ENCODE results near the gene DAND5.

Gene DAND5

DNA sequence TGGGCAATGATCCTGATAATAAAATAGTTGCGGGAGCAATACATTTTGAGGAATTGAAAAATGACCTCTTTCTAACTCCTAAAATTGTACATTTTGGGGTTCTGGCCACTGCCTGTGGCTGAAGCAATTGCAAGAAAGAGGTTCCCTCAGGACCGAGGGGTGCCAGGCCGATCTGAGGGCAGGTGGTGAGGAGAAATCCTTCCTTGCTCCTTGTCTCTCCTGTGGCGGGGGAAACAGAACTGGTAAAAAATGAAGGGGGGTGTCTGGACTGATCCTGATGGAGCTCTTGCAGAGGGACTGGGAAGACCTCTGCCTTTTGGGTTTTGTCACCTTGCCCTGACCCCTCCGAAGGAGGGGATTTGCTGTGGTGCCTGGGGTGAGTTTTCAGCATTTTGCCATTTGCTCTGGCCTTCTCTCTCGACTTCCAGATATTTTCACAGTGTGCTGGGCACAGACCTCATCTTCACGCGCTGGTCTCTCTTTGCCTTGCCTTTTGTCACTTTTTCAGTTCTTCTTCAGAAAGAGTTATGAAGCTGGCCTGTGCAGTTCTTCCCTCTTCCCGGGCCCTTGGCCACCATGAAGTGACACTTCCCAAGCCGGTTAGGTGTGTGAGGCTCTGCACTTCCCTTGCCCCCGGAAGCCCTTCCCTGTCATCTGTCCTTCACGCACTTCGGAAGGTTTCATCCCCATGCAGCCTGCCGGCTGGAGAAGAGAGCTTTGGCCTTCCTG is 48.1 kb downstream of the DAND5 start:
- Mint-ChIP-seq H3K36me3 (ENCODE audit: low read depth) (no peaks in the 10 kb centered on the region), H3K9me3 (no peaks in the 10 kb centered on the region), H3K27me3 (peaks cover 66% of the 10 kb centered on the region), H3K4me1 (ENCODE audit: low read depth) (peaks cover 29% of the 10 kb centered on the region), H3K27ac (no peak overlapping the region), H3K4me3 (no peak overlapping the region)
- intact Hi-C loops (cut with micrococcal nuclease): no loop called here

GRCh38 chr19:13018035-13018914 is 48.9 kb downstream of the DAND5 start:
- H3K36me3 Mint-ChIP-seq (ENCODE audit: low read depth): no peaks in the 10 kb centered on the region
- no peak overlapping the region for H3K27ac Mint-ChIP-seq
- H3K9me3 Mint-ChIP-seq: no peaks in the 10 kb centered on the region
- peaks cover 63% of the 10 kb centered on the region for H3K27me3 Mint-ChIP-seq
- H3K4me3 Mint-ChIP-seq: no peak overlapping the region
- intact Hi-C loops (cut with micrococcal nuclease): no loop called here
- peaks cover 27% of the 10 kb centered on the region for H3K4me1 Mint-ChIP-seq (ENCODE audit: low read depth)

- Mint-ChIP-seq H3K9me3 (no peaks in the 10 kb centered on the region), H3K36me3 (ENCODE audit: low read depth) (no peaks in the 10 kb centered on the region), H3K4me3 (no peak overlapping the region), H3K4me1 (ENCODE audit: low read depth) (peaks cover 23% of the 10 kb centered on the region), H3K27me3 (peaks cover 62% of the 10 kb centered on the region), H3K27ac (no peak overlapping the region)
- intact Hi-C loops (cut with micrococcal nuclease): no loop called here
Measured at GRCh38 chr19:13019332-13019731, 50.0 kb downstream of the DAND5 start.

DNA sequence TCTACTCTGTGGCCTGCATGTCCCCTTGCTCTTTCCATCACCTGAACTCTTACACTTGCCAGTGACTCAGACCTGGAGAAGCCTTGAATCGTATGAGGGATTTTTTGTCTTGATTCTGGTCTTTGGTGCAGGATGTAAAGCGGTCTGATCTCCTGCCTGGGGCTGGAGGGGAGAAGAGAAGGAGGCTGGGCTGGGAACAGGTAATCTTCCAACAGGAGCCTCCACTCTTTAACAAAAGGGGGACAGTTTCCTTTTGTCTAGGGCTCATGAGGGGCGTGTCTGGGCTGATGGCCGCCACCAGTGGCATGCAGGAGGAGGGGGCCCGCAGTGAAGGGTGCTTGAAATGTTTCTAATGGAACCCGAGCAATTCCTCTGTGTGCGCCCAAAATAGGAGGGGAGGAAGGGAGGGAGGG is 50.6 kb downstream of the DAND5 start:
- intact Hi-C loops (cut with micrococcal nuclease): no loop called here
- Mint-ChIP-seq H3K36me3 (ENCODE audit: low read depth) (no peaks in the 10 kb centered on the region), H3K4me3 (no peak overlapping the region), H3K27ac (no peak overlapping the region), H3K27me3 (peaks cover 62% of the 10 kb centered on the region), H3K4me1 (ENCODE audit: low read depth) (peaks cover 25% of the 10 kb centered on the region), H3K9me3 (no peaks in the 10 kb centered on the region)

DNA sequence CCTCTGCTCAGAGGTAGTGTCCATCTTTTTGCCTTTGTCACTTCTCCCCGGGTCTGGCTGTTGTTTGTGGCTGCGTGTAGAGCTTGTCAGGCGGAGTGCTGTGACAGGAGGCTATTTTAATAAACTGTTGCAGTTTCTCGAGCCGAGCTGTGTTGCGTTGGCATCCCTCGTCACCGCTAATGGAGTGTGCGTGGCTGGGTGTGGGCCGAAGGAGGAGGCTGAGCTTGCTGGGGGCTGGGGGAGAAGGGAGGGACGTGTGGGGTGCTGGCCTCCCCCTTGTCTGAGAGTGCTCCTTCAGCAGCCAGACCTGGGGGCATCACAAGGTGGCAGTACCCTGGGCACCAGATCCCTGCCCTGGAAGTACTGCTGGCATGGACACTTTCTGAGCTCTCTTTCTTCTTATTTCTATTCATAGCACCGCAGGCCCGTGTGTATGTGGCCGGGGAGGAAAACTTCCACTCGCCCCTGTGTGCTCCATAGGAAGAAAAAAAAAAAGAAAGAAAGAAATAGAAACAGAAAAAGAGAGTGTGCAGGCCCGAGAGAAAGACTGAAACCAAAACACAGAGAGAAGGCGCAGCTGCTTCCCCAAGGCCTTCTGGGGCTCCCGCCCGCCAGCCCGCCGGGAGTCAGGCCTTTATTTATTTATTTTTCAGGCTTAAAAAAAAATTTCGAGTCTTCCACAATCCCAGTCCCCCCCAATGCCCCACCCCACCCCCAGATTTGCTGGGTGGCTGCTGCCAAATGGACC is 52.9 kb downstream of the DAND5 start:
- intact Hi-C loops (cut with micrococcal nuclease): no loop called here
- no peaks in the 10 kb centered on the region for H3K9me3 Mint-ChIP-seq
- peaks cover 58% of the 10 kb centered on the region for H3K27me3 Mint-ChIP-seq

DNA sequence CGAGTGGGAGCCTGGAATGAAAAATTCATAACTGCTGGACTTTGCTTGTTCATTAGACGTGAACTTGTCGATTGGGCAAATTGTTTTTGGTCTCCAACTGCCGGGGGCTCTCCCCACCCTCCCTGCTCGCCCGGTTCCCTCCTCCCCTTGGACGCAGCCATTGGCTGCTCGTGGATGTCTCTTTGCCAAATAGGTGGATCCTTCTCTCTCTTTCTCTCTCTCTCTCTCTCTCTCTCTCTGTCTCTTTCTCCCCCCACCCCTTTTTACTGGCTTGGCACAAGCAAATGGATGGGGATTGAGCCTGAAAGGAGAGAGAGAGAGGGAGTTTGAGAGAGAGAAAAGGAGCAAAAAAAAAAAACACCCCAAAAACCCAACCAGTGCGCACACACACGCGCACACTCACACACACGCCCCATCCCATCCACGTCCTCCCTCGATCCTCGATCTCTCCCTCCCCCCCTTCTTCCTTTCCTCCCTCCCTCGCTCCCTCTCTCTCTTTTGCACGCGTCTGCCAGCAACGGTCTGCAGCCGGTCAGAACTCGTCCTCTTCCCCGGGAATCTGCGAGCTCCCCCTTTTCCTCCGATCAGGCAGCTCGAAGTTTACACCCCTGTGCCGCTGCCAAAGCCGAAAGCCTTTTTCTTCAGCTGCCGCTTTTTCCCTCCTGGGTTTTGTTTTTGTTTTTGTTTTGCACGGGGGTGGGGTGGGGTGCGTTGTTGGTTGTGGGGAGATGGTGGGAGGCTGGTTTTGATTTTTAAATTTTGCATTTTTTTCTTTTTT is 53.7 kb downstream of the DAND5 start:
- H3K27me3 Mint-ChIP-seq: peaks cover 54% of the 10 kb centered on the region
- intact Hi-C loops (cut with micrococcal nuclease): no loop called here
- H3K4me1 Mint-ChIP-seq (ENCODE audit: low read depth): peaks cover 26% of the 10 kb centered on the region
- H3K4me3 Mint-ChIP-seq: peak overlapping the region; percentile 76
- H3K27ac Mint-ChIP-seq: peak overlapping the region; percentile 21
- no peaks in the 10 kb centered on the region for H3K9me3 Mint-ChIP-seq
- no peaks in the 10 kb centered on the region for H3K36me3 Mint-ChIP-seq (ENCODE audit: low read depth)

More for the DNA sequence above, 52.9 kb downstream of the DAND5 start:
- Mint-ChIP-seq H3K36me3 (ENCODE audit: low read depth) (no peaks in the 10 kb centered on the region), H3K27ac (peak overlapping the region; percentile 49), H3K4me1 (ENCODE audit: low read depth) (peaks cover 26% of the 10 kb centered on the region), H3K4me3 (peak overlapping the region; percentile 58)

DNA sequence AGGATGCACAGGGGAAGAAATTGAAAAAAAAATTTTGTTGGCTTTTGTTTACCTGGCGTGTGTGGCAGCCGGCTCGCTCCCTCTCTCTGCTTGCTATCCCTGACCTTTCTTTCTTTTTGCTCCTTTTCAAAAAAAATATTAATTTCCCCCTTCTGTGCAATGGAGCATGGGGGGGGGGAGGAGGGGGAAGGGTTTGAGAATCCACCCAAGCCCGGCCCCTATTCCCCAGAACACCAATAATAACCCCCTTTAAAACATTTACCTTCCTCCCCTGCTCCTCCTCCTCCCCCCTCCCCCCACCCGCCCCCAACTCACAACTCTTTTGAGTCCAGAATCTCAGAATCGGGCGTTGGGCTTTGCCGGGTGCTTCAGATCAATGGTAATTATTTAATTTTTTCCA is 54.3 kb downstream of the DAND5 start:
- peaks cover 26% of the 10 kb centered on the region for H3K4me1 Mint-ChIP-seq (ENCODE audit: low read depth)
- peak overlapping the region; percentile 21 for H3K27ac Mint-ChIP-seq
- H3K9me3 Mint-ChIP-seq: no peaks in the 10 kb centered on the region
- intact Hi-C loops (cut with micrococcal nuclease): no loop called here
- peaks cover 52% of the 10 kb centered on the region for H3K27me3 Mint-ChIP-seq
- peak overlapping the region; percentile 76 for H3K4me3 Mint-ChIP-seq
- H3K36me3 Mint-ChIP-seq (ENCODE audit: low read depth): no peaks in the 10 kb centered on the region
